Measurements from ENCODE around the gene PTAFR. TPM values are rescaled to one million over a fixed set of nuclear protein-coding genes. Genes with fewer than 3 reads are reported as not detected.
A peak's percentile ranks its signal among the peaks of the same experiment; 100 is the strongest.

The PTAFR gene
- total RNA-seq, 4 donors from 2014 or later, result under 0.01 to 7.1 (median 1.9) TPM

- Histone ChIP-seq H3K27me3 (no peaks in the 10 kb centered on the region), H3K4me3 (no peak overlapping the region), H3K27ac (no peak overlapping the region), H3K36me3 (no peaks in the 10 kb centered on the region), H3K9me3 (no peaks in the 10 kb centered on the region), H3K4me1 (no peaks in the 10 kb centered on the region)
- intact Hi-C loops (cut with DNase I; ENCODE audit: low total_unique reads), result no loop called here
- TF ChIP-seq, protein P1, sequence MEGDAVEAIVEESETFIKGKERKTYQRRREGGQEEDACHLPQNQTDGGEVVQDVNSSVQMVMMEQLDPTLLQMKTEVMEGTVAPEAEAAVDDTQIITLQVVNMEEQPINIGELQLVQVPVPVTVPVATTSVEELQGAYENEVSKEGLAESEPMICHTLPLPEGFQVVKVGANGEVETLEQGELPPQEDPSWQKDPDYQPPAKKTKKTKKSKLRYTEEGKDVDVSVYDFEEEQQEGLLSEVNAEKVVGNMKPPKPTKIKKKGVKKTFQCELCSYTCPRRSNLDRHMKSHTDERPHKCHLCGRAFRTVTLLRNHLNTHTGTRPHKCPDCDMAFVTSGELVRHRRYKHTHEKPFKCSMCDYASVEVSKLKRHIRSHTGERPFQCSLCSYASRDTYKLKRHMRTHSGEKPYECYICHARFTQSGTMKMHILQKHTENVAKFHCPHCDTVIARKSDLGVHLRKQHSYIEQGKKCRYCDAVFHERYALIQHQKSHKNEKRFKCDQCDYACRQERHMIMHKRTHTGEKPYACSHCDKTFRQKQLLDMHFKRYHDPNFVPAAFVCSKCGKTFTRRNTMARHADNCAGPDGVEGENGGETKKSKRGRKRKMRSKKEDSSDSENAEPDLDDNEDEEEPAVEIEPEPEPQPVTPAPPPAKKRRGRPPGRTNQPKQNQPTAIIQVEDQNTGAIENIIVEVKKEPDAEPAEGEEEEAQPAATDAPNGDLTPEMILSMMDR (IDR thresholded peaks at IDR 0.05), result no peak
- TF ChIP-seq POLR2A (IDR thresholded peaks at IDR 0.05), result no peak
- DNase-seq, result no peak
Measured at GRCh38 chr1:28111157-28111556, 65.3 kb downstream of the PTAFR start.

DNA sequence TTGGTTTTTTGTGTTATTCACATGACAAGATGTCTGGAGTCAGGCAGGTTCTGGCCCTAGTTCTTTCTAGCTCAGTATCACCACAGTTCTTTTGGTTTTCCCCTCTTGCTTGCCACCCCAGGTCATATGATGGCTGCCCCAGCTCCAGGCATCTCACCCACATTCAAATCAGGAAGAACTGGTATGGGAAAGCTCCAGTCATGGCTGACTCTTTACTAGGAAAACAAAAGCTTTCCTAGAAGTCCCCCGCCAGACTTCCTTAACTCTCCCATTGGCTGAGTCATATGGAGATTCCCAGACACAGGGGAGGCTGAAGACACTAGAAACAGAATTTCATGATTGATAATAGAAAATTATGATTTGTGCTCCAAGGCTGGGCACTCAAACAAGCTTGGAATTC, 65.9 kb downstream of the PTAFR start:
- Histone ChIP-seq H3K36me3 (no peaks in the 10 kb centered on the region), H3K27ac (no peak overlapping the region), H3K4me1 (no peaks in the 10 kb centered on the region), H3K4me3 (no peak overlapping the region), H3K9me3 (no peaks in the 10 kb centered on the region), H3K27me3 (no peaks in the 10 kb centered on the region)
- TF ChIP-seq, protein P1 (IDR thresholded peaks at IDR 0.05), result no peak
- no peak for TF ChIP-seq POLR2A (IDR thresholded peaks at IDR 0.05)
- intact Hi-C loops (cut with DNase I; ENCODE audit: low total_unique reads), result no loop called here
- DNase-seq, result no peak

- TF ChIP-seq, protein P1 (IDR thresholded peaks at IDR 0.05), result no peak
- no peak for TF ChIP-seq POLR2A (IDR thresholded peaks at IDR 0.05)
- intact Hi-C loops (cut with DNase I; ENCODE audit: low total_unique reads), result no loop called here
- H3K27me3 ChIP-seq, result no peaks in the 10 kb centered on the region
Measured at GRCh38 chr1:28109639-28110038, 66.9 kb downstream of the PTAFR start.

DNA sequence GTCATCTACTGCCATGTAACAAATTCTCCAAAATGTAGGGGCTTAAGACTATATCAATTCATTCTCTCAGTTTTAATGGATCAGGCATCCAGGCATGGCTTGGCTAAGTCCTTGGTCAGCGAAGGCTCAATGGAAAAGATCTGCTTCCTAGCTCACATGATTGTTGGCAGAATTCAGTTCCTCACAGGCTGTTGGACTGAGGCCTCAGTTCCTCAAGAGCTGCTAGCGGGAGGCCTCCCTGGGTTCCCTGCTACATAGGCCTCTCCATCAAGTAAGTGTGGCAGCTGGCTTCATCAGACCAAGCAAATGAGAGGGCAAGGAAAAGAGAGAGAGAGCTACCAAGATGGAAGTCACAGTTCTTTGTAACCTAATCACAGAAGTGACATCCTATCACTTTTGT, 68.5 kb downstream of the PTAFR start:
- Histone ChIP-seq H3K27ac (no peak overlapping the region), H3K4me1 (no peaks in the 10 kb centered on the region), H3K4me3 (no peak overlapping the region), H3K27me3 (no peaks in the 10 kb centered on the region), H3K36me3 (no peaks in the 10 kb centered on the region), H3K9me3 (no peaks in the 10 kb centered on the region)
- no peak for TF ChIP-seq POLR2A (IDR thresholded peaks at IDR 0.05)
- TF ChIP-seq, protein P1 (IDR thresholded peaks at IDR 0.05), result no peak
- DNase-seq, result no peak
- intact Hi-C loops (cut with DNase I; ENCODE audit: low total_unique reads), result no loop called here

More at GRCh38 chr1:28109639-28110038, 66.9 kb downstream of the PTAFR start:
- no peak for DNase-seq
- Histone ChIP-seq H3K4me3 (no peak overlapping the region), H3K36me3 (no peaks in the 10 kb centered on the region), H3K4me1 (no peaks in the 10 kb centered on the region), H3K9me3 (no peaks in the 10 kb centered on the region), H3K27ac (no peak overlapping the region)

DNA sequence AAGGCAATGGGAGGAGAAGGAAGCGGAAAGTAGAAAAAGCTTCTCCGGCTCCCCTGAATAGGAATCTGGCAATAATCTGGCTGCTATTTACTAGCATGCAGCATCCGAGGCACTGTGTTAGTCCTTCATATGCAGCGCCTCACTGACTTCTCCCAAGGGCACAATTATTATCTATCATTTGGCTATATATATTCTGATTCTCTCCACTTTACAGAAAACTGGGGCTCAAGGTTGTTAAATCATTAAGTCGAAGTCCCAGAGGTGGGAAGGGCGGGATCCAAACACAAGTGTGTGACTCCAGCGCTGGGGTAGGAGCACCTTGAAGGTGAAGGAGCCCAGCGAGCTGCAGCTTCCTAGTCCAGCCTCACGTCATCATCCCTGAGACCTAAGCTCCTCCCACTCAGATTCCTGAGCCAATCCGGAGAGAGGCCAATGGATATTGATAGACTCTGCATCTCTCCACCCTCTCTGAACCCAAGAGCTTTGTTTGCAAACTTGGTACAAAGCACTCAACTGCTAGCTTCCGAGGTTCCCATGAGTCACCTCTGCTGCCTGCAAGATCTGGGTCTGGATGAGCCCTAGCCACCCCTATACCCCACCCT, 71.5 kb downstream of the PTAFR start:
- peak overlapping the region in 1 of 2 donors; percentile 9 for H3K27ac ChIP-seq
- H3K27me3 ChIP-seq, result no peaks in the 10 kb centered on the region
- no peaks in the 10 kb centered on the region for H3K4me1 ChIP-seq
- no peak overlapping the region for H3K4me3 ChIP-seq
- intact Hi-C loops (cut with DNase I; ENCODE audit: low total_unique reads), result no loop called here
- H3K36me3 ChIP-seq, result no peaks in the 10 kb centered on the region
- no peak for TF ChIP-seq POLR2A (IDR thresholded peaks at IDR 0.05)
- TF ChIP-seq, protein P1 (IDR thresholded peaks at IDR 0.05), result no peak
- H3K9me3 ChIP-seq, result no peaks in the 10 kb centered on the region
- no peak for DNase-seq

All from uterus (tissue), 4 donors.